PC-9 (cell line): ENCODE results near the gene SFN.

Source experiments
- EZH2 ChIP-seq: fragments of 200-600 bp; sonication (generic); IDR thresholded peaks from 2 replicates; pipeline ENCODE4 v1.8.0; 2017; ENCODE audit warnings: antibody characterized with exemption, low read depth
- TF ChIP-seq, protein P1 (sequence below): fragments of 200-600 bp; sonication (generic); conservative IDR thresholded peaks from 2 replicates; pipeline ENCODE4 v1.6.1; 2017; ENCODE audit warnings: mixed run types, antibody characterized with exemption, mild to moderate bottlenecking, moderate library complexity

DNA sequence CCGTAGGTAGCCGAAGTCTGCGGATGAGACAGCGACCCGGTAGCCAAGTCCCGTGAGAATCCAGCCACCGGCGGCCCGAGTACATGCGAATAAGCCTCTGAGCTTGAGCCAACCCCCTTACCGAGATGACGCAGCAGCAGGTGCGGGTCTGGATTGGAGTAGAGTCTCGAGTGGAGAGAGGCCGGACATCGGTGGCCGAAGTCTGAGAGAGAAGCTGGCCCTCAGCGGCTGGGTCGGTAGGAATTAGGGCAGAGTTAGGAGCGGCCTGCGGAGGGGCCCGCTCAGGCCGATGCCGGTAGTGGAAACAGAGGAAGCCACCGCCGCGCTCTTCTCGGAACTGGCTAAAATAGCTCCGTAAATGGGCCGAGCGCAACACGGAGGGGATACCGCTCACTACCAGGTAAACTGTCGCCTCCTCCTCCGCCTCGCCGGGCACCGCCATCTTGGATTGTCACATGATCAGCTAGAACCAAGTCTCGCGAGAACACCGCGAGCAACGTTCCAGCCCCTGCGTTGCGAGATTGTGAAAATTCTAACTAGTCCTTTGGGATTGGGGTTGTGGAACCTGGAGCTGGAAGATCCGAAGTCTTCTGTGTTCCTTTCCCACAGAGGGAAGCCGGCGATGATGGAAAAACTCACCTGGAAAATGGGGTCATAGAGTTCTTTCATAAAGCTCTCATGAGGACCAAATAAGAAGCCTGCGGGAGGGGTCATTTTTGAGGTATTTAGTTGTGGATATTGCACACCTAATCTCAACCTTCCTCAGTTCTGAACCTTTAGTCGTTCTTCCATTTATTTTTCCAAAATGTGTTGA lies 37.3 kb downstream of the SFN start, which contains the start of gene GPATCH3:
- TF ChIP-seq, protein P1, sequence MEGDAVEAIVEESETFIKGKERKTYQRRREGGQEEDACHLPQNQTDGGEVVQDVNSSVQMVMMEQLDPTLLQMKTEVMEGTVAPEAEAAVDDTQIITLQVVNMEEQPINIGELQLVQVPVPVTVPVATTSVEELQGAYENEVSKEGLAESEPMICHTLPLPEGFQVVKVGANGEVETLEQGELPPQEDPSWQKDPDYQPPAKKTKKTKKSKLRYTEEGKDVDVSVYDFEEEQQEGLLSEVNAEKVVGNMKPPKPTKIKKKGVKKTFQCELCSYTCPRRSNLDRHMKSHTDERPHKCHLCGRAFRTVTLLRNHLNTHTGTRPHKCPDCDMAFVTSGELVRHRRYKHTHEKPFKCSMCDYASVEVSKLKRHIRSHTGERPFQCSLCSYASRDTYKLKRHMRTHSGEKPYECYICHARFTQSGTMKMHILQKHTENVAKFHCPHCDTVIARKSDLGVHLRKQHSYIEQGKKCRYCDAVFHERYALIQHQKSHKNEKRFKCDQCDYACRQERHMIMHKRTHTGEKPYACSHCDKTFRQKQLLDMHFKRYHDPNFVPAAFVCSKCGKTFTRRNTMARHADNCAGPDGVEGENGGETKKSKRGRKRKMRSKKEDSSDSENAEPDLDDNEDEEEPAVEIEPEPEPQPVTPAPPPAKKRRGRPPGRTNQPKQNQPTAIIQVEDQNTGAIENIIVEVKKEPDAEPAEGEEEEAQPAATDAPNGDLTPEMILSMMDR = no peak
- TF ChIP-seq EZH2 = no peak
